Stimulated activated CD8-positive, alpha-beta memory T cell treated with anti-CD3 and anti-CD28 coated beads, Interleukin-12 subunit alpha, Interleukin-12 subunit beta, amount 100 ng/mL, for 1 hour (primary cell): ENCODE data around the gene CMIP.

Source experiments
- DNase-seq: peaks from one replicate; pipeline ENCODE4 v3.0.0-alpha.2; 2020; ENCODE audit warnings: low read depth

Gene CMIP

GRCh38 chr16:81495321-81496234 lies 51.0 kb downstream of the CMIP start:
- DNase-seq, result no peak

- no peak for DNase-seq
Observed at GRCh38 chr16:81496321-81496720, 51.7 kb downstream of the CMIP start.

DNA sequence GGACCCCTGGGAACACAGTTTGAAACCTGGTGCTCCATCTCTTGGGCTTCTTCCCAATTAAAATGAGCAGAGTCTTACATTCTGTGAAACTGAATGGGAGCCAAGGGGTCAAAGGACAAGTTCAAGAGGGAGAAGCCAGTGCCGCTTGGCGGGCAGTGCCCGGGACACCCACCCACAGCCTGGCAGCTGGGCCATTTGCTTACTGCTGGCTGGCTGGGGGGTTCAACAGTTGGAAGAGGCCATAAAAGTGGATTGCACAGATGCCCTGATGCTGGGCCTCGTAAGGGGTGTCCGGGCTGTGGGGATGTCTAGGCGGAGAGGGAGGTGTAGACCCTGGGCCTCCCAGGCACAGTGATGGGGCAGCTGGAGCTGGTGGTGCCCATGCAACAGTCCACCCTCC lies 52.1 kb downstream of the CMIP start:
- DNase-seq, result no peak

GRCh38 chr16:81497690-81498089 lies 53.1 kb downstream of the CMIP start:
- no peak for DNase-seq

- DNase-seq, result no peak
Observed at GRCh38 chr16:81498351-81498750, 53.7 kb downstream of the CMIP start.

GRCh38 chr16:81499576-81500380 lies 55.2 kb downstream of the CMIP start:
- DNase-seq, result no peak

DNA sequence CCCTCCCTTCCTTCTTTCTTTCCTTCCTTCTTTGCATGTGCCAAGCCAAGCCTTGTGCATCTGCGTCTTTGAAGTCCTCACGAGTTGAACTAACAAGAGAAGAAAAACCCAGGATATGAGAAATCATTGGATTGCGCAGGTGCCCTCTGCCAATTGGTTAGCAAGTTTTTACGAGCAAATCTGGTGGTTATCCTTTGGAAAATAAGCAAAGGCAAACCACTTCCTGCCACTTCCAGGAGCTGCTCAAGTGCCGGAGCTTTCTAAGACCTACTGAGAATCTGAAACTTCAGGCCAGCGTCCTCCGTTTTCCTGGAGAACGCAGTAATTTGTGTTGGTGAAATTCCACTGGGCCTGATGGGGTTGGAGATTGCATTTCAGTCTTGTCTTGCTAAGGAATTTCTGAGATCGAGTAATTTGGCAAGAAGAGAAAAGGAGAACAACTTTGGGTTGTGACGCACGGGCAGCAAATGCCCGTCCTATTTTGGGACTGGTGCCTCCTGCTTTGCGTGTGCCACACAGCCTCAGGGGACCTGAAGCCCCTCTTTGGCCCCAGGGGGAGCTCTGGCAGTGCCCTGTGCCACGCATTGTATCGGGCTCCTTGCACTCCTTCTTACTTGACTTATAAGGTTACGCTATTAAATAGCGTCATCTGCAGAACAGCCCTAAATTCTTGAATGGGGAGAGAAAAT lies 56.4 kb downstream of the CMIP start:
- no peak for DNase-seq

GRCh38 chr16:81502396-81503070 lies 57.9 kb downstream of the CMIP start:
- no peak for DNase-seq

DNA sequence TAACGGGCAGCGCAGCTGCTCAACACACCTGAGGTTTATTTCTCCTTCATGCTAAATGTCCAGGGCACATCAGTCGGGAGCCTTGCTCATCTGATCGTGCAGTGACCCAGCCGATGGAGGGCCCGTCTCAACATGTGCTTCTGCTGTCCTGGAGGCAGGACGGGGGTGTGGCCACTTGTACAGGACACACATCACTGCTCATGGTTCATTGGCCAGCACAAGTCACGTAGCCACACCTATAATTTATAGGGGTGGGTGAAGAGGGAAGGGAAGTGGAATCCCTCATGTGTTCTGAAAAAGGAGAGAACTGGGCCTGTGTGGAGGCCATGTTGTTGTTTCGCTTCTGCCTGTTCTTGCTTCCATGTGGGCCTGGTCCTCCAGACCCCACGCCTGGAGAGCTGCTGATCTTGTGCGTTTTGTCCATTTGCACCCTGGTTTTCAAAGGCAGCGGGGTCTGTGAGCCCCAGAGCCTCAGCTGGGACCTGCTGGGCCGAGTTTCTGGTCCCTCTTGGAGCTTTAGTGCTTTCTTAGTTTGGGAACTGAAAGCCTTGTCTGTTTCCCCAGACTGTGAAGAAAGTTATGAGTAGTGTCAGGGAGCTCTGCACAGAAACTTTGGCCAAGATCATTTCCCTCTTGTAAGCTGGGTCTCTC lies 60.5 kb downstream of the CMIP start:
- DNase-seq, result no peak

DNA sequence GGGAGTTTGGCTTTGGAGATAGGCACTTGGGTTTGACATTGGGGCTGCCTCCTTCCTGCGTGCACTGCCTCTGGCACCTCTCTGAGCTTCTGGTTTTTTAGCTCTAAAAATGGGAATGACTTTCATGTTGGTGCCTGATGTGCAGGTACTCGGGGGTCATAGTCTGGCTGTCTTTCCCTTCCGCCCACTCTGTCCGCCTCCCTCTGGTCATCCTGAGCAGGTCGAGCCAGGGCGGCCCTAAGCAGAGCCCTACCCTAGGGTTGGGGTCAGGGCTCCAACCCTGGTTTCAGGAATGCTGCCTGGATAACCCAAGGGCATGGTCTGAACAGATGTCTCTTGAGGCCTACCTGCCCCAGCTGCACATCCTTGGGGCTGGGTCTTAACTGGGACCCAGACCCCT lies 64.8 kb downstream of the CMIP start:
- no peak for DNase-seq

GRCh38 chr16:81510016-81510415 lies 65.4 kb downstream of the CMIP start:
- DNase-seq, result no peak

DNA sequence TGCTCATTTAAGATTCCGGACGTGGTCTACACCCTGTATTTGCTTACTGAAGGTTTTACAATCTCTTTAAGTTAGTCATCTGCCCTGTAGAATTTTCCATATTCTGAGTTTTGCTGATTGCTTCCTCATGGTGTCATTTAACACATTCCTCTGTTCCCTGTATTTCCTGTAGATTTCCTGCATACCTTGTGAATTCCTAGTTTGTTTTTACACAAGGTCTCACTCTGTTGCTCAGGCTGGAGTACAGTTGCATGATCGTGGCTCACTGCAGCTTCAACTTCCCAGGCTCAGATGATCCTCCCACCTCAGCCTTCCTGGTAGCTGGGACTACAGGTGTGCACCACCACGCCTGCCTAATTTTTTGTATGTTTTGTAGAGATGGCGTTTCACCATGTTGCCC lies 66.8 kb downstream of the CMIP start:
- DNase-seq, result no peak

DNA sequence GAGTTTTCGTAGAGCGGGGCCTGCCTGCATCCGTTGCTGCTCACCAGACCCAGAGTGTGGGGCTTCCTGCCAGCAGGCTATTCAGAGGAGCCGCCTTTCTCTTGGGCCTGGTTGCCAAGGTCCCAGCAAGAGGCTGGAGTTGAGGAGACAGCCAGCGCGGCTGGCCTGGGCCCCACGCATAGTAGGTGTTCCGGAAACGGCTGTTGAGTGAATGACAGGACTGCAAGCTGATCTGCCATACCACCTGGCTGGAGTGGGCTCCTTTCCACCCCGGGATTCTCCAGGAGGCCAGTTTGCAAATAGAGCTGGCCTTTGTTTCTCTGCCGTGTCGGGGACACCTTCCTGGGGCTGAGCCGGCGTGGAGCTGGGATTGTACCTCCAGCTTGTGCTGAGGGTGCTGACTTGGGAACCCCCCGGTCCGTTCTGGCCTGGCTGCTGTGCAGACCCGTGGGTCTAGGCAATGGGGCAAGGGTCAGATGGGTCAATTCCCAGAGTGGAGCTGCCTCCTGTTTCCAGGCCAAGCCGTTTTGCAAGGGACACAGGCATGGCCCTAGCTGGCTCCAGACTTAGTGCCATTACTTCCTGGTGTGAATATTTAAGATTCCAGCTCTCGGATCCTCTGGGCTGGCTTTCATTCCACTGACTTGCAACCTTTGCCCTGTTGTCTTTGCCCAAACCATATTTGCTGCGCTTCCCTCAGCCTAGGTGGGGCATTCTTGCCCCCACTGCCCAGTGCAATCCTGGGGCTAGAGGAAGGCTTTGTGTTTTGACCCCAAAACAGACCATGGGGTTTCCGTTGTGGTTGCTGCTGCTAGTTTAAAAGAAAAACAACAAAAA lies 68.8 kb downstream of the CMIP start:
- no peak for DNase-seq

DNA sequence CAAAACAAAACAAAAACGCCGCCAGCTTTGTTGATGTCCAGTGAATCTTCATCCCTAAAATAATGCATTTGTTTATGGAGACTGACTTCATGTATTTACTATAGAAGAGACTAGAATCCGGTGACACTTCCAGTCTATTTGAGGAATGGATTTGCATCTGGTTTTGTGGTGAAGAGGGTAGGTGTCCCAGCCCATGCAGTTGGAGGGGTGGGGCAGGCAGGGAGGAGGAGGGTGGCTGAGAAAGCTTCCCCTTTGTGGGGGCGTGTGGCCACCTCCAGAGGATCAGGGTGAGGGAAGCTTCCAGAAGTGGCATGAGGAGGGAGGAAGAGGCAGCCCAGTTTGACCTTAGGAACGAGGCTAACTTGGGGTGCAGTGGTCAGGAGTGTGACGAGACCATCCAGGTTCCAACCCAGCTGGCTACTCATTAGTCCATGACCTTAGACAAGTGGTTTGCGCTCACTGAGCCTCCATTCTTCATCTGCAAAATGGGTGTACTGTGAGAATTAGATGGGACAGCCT lies 69.5 kb downstream of the CMIP start:
- no peak for DNase-seq

DNA sequence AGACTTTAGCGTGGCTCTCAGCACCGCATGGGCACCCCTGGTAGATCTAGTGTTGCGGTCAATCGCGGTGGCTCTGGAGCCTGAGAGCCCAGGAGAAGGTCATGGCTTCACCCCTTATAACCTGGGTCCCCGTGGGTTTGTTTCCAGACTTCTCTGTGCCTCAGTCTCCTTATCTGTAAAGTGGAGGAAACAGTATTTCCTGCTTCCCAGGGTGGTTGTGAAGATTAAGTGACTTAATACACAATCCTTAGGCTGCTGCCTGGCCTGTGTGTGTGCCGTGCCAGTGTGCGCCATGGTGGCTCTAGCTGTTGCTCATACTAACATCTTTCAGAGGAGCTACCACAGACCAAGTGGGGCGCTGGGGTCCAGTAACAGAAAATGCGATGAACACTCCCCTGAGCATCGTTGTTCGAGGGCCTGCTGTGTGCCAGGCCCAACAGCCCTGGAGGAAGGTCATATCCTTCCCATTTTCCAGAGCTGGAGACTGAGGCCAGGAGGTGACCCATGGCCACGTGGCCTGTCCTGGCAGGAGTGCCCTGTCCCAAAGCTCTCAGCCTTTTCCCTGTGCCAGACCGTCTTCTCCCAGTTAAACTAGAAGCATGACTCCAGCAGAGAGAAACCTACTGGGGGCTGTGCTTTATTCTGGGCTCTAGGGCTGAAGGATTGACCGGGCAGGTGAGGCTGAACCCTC lies 70.1 kb downstream of the CMIP start:
- DNase-seq, result no peak

- no peak for DNase-seq
Observed at GRCh38 chr16:81515281-81515680, 70.7 kb downstream of the CMIP start.

DNA sequence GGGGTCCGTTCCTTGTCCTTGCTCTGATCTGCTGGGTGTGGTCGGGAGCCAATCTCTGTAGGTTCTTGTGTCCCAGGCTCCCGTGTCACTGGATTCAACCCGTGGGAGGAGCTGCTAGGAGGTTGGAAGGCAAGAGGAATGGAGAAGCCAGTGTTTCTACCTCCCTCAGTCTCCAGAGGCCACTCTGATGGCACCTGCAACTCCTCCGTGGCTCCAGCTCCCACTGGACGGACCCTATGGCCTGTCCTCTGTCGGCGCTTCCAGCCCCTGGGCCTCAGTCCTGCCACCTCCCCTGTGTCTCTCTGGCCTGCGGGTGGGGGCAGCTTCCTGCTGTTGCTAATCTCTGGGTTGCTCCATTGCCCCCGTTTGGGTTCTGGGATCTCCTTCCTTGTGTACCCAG lies 71.1 kb downstream of the CMIP start:
- no peak for DNase-seq

DNA sequence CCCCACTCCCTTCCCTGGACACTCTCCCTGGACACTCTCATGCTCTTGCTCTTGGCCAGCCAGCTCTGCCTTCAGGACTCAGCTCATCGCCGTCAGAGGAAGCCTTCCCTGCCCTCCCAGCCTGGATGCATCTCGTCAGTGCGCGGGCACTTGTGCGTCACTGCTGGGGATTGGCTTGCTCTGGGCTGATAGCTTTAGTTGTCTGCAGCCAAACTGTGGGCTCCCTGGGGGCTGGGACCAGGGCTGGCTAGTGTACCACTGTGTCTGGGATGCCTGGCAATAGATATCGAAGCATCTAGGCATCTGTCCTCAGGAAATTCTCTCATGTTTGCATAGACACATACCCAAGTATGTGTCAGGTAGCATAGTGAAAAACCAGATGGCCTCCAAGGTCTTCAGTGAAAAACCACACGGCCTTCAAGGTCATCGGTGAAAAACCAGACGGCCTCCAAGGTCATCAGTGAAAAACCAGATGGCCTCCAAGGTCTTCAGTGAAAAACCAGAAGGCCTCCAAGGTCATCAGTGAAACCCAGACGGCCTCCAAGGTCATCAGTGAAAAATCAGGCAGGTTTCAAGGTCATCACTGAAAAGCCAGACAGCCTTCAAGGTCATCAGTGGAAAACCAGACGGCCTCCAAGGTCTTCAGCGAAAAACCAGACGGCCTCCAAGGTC lies 72.0 kb downstream of the CMIP start:
- no peak for DNase-seq

DNA sequence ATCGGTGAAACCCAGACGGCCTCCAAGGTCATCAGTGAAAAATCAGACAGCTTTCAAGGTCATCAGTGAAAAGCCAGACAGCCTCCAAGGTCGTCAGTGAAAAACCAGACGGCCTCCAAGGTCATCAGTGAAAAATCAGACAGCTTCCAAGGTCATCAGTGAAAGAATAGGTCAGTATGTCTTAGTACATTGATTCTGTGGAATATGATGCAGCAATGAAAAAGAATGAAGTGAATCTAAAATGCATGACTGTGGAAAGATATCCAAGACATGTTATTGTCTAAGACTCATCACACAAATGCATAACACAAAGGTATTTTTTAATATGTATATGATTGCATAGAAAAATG lies 72.5 kb downstream of the CMIP start:
- no peak for DNase-seq
